HepG2 (cell line): ENCODE results near the gene PAIP1.

Experiments used
- CBX1 ChIP-seq: IDR thresholded peaks from one replicate; pipeline ENCODE4 v1.6.1; 2016; ENCODE audit warnings: antibody characterized with exemption, low read depth
- CTCF ChIP-seq: sonication (generic); formaldehyde crosslinking; IDR thresholded peaks from 2 replicates; pipeline ENCODE4 v1.5.0; 2020; ENCODE audit warnings: mild to moderate bottlenecking, missing genetic modification reagents, moderate library complexity
- MAF1 ChIP-seq: sonication (generic); formaldehyde crosslinking; IDR thresholded peaks from 2 replicates; pipeline ENCODE4 v1.5.0; 2020; ENCODE audit warnings: missing genetic modification reagents, borderline replicate concordance
- POLR2A ChIP-seq, 2 experiments: IDR thresholded peaks; 2 replicates each; pipeline ENCODE4 v1.6.1; 2011; ENCODE audit warnings: low read depth in 2 of 2, low read length in 2 of 2, mild to moderate bottlenecking in 1 of 2, moderate library complexity in 1 of 2; ENCODE audit not compliant: insufficient read depth in 1 of 2
- ZNF329 ChIP-seq: sonication (generic); formaldehyde crosslinking; IDR thresholded peaks from 2 replicates; pipeline ENCODE4 v1.9.0; 2021; ENCODE audit warnings: low read depth, mild to moderate bottlenecking, missing genetic modification reagents
- TF ChIP-seq, protein P1 (sequence below): sonication (generic); formaldehyde crosslinking; IDR thresholded peaks from 2 replicates; pipeline ENCODE4 v1.4.0; 2020; ENCODE audit warnings: missing genetic modification reagents

- no peak for TF ChIP-seq ZNF329
- TF ChIP-seq CTCF (CRISPR knock-in tag): no peak
- TF ChIP-seq, protein P1, sequence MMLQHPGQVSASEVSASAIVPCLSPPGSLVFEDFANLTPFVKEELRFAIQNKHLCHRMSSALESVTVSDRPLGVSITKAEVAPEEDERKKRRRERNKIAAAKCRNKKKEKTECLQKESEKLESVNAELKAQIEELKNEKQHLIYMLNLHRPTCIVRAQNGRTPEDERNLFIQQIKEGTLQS (CRISPR knock-in tag): no peak
- no peak for TF ChIP-seq POLR2A (IDR thresholded peaks at IDR 0.05; ENCODE audit: insufficient read depth in 1 of 2, low read depth in 2 of 2, low read length in 2 of 2)
- no peak for TF ChIP-seq CBX1
- no peak for TF ChIP-seq MAF1 (CRISPR knock-in tag)
Observed at GRCh38 chr5:43530648-43531047, 26.2 kb downstream of the PAIP1 start.
